LoVo (cell line): Measurements from ENCODE around the gene POGZ.

Experiments
- DNase-seq: peaks from one replicate; pipeline ENCODE4 v3.0.0-alpha.2; 2016; ENCODE audit warnings: low spot score

POGZ gene

DNA sequence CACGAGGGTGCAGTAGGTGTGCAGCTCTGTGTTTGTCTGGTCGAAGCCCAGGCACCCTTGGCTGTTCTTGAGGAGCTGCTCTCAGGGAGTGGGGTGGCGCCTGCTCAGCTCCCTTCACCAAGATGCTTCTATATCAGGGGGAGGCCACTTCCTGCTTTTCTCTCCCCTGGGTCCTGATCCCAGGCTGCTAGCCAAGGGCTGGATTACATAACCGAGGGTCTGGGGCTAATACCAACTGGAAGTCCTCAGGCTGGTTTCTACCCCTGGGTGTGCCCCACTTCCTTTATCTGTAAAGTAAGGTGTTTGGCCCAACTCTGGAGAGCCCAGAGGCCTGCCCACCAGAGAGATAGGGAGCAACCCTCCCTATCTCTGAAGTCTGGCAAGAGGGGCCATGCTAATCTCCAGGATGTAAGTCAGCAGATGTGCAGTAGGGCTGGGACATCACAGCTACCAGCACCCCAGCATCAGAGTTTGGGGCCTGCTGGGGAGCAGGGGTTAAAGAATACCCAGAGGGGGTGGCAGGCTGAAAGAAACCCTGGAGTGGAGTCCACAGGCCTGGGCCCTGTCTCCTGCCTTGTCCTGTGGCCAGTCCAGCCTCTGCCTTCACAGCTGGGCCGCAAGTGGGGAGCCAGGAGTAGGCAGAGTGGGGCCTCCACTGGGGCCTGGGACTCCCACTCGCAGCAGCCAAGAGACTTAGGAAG, 88.9 kb downstream of the POGZ start:
- DNase-seq: no peak

GRCh38 chr1:151369621-151370048, 89.7 kb downstream of the POGZ start:
- no peak for DNase-seq

GRCh38 chr1:151369302-151369610, 90.0 kb downstream of the POGZ start:
- DNase-seq: no peak

DNA sequence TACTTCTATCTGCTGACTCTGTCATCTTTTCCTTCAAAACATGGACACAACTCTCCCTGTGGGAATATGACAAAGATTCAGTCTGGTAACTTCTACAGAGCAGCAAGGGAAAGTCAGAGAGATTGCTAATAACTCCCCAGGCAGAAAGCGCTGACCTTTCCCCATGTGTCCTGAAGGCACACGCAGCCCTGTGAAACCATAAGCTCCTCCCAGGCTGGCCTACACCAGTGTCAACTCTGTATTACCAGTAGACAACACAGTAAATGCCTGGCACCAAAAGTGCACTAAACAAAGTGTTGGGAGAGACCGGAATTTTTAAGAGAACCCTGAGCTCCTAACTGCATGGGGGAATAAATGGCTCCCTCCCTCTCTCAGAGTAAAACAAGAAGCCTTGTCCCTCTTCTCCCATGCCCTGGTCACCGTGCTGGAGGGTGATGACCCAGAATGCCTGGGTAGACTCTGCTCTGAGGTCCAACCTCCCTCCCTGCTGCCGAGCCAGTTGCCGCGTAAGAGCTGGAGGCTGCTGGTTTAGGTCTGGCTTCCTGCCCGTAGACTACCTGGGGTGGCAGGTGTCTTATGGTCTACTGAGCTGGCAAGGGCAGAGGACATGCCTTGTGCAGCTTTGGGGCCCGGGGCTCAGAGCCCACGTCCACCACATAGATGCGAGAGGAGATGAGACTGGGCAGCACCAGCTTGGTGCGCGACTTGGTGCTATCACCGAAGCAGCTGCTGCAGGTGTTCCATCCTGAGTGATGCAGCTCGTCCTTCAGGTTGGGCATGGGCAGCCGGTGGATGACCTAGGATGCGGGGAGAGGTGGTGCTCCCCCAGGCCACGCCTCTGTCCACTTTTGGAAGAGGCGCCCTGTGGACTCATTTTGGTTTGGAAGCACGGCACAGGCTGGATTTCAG, 90.6 kb downstream of the POGZ start:
- DNase-seq: no peak

- DNase-seq: no peak
Observed at GRCh38 chr1:151367658-151368392, 91.5 kb downstream of the POGZ start.

- DNase-seq: no peak
Observed at GRCh38 chr1:151364996-151365395, 94.3 kb downstream of the POGZ start.

DNA sequence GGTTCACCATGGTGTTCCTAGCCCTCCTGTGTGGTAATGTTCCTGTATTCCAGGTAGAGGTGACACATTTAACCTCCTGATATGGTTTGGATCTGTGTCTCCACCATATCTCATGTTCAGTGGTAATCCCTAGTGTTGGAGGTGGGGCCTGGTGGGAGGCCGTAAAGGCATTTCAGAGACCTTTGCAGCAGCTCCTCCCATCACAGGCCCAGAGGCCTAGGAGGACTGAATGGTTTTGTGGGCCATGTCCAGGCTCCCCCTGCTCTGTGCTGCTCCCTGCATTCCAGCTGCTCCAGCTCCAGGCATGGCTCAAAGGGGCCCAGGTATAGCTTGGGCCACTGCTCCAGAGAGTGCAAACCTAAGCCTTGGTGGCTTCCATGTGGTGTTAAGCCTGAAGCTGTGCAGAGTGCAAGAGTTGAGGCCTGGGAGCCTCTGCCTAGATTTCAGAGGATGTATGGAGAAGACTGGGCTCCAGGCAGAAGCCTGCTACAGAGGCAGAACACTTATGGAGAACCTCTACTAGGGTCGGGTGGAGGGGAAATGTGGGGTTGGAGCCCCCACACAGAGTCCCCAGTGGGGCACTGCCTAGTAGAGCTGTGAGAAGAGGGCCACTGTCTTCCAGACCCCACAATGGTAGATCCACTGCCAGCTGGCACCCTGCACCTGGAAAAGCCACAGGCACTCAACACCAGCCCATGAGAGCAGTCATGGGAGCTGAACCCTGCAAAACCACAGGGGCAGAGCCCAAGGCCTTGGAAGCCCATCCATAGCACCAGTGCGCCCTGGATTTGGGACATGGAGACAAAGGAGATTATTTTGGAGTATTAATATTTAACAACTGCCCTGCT, 96.8 kb downstream of the POGZ start:
- no peak for DNase-seq

DNA sequence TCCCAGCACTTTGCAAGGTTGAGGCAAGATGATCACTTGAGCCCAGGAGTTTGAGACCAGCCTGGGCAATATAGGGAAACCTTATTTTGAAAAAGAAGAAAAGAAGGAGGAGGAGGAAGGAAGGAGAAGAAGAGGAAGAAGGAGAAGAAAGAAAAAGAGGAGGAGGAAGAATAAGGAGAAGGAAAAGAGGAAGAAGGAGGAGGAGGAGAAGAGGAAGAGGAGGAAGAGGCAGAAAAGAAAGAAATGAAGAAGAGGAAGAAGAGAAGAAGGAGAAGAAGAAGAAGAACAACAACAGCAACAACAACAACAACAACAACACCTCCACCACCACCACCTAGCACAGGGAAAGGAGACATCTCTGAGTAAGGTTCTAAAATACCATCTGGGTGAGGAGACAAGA, 97.4 kb downstream of the POGZ start:
- DNase-seq: no peak

DNA sequence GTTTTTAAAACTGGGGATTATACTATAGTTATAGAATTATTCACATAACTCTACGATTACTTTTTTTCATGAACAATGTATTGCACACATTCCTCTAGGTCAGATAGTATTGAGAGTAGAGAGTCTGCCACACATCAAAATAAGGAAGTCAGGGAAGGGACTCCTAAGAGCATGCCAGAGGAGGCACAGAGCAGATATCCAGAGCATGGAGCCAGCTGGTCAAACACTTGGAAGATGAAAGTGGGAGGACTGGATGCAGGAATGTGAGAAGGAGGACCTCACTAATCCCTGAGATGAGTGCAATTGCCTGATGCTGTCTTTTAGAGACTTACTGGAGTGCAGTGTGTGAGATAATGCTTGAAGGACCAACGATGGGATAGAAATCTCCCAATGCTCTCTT, 102.6 kb downstream of the POGZ start:
- no peak for DNase-seq
